K562 (cell line): Measurements from ENCODE around the gene LBH. TPM values are rescaled to one million over a fixed set of nuclear protein-coding genes. Genes with fewer than 3 reads are reported as not detected.

Experiments used
- ADNP ChIP-seq: fragments of 200-800 bp; sonication (Bioruptor generic); IDR thresholded peaks from 2 replicates; pipeline ENCODE4 v1.6.1; 2016; ENCODE audit warnings: missing genetic modification characterization, missing compliant biosample characterization
- ASH1L ChIP-seq: fragments of 450-650 bp; IDR thresholded peaks from 2 replicates; pipeline ENCODE4 v1.6.1; 2018; ENCODE audit warnings: borderline replicate concordance, mild to moderate bottlenecking, low read depth; ENCODE audit not compliant: partially characterized antibody
- BCL6 ChIP-seq: fragments of 250-450 bp; sonication (Bioruptor Pico); IDR thresholded peaks from 2 replicates; pipeline ENCODE4 v1.4.0; 2020
- BRCA1 ChIP-seq, 2 experiments: fragments of 450-650 bp in 1 of 2; sonication (generic) in 1 of 2; formaldehyde crosslinking in 1 of 2; IDR thresholded peaks; 2 replicates each; pipeline versions ENCODE4 v1.5.0 to v1.6.1; 2017 to 2020; ENCODE audit warnings: mild to moderate bottlenecking in 1 of 2, missing genetic modification reagents in 1 of 2
- CCNT2 ChIP-seq: IDR thresholded peaks from 2 replicates; pipeline ENCODE4 v1.6.1; 2011; ENCODE audit warnings: borderline replicate concordance, low read depth, mild to moderate bottlenecking, moderate library complexity, mixed read lengths, low read length; ENCODE audit not compliant: insufficient read length; ENCODE audit errors: extremely low read depth
- CEBPB ChIP-seq: fragments of 450-650 bp; IDR thresholded peaks from 2 replicates; pipeline ENCODE4 v1.6.1; 2016; ENCODE audit warnings: missing genetic modification characterization, missing compliant biosample characterization
- CEBPG ChIP-seq, 3 experiments: fragments of 200-800 bp in 1 of 3; sonication (Bioruptor generic) in 1 of 3; sonication (generic) in 1 of 3; formaldehyde crosslinking in 1 of 3; IDR thresholded peaks in 2 of 3; conservative IDR thresholded peaks in 1 of 3; 2 replicates each; pipeline versions ENCODE4 v1.6.1 to v1.8.0; 2016 to 2022; ENCODE audit warnings: missing compliant biosample characterization in 2 of 3, missing genetic modification characterization in 2 of 3, mild to moderate bottlenecking in 1 of 3, missing genetic modification reagents in 1 of 3
- EGR1 ChIP-seq: fragments of 450-650 bp; conservative IDR thresholded peaks from 2 replicates; pipeline ENCODE4 v1.6.1; 2017; ENCODE audit warnings: mild to moderate bottlenecking
- ELF2 ChIP-seq: fragments of 250-450 bp; sonication (Bioruptor Pico); IDR thresholded peaks from 2 replicates; pipeline ENCODE4 v1.5.0; 2021; ENCODE audit warnings: mild to moderate bottlenecking
- FOXM1 ChIP-seq, 2 experiments: fragments of 450-650 bp in 1 of 2; sonication (generic) in 1 of 2; formaldehyde crosslinking in 1 of 2; IDR thresholded peaks; 2 replicates each; pipeline versions ENCODE4 v1.6.1 to v1.9.0; 2017 to 2022; ENCODE audit warnings: low read depth in 2 of 2, mild to moderate bottlenecking in 2 of 2, missing genetic modification reagents in 1 of 2, moderate library complexity in 1 of 2
- HMGN3 ChIP-seq: IDR thresholded peaks from 2 replicates; pipeline ENCODE4 v1.6.1; 2011; ENCODE audit warnings: borderline replicate concordance, low read depth, mild to moderate bottlenecking, mixed read lengths, low read length; ENCODE audit not compliant: insufficient read length; ENCODE audit errors: extremely low read depth
- KDM1A ChIP-seq, 2 experiments: fragments of 450-650 bp; IDR thresholded peaks; 2 replicates each; pipeline ENCODE4 v1.6.1; 2016; ENCODE audit warnings: mild to moderate bottlenecking in 2 of 2
- MCM3 ChIP-seq: fragments of 450-650 bp; IDR thresholded peaks from 2 replicates; pipeline ENCODE4 v1.6.1; 2016
- PHF21A ChIP-seq: fragments of 450-650 bp; IDR thresholded peaks from 2 replicates; pipeline ENCODE4 v1.6.1; 2017; ENCODE audit warnings: low read depth, borderline replicate concordance
- POU5F1 ChIP-seq: fragments of 150-350 bp; IDR thresholded peaks from 2 replicates; pipeline ENCODE4 v1.6.1; 2014; ENCODE audit warnings: borderline replicate concordance, low read length, low read depth, mild to moderate bottlenecking; ENCODE audit not compliant: partially characterized antibody
- PYGO2 ChIP-seq: fragments of 450-650 bp; IDR thresholded peaks from 2 replicates; pipeline ENCODE4 v1.6.1; 2016; ENCODE audit warnings: mild to moderate bottlenecking, missing genetic modification characterization, moderate library complexity, missing compliant biosample characterization
- RBM25 ChIP-seq: fragments of 200-400 bp; formaldehyde crosslinking; IDR thresholded peaks from 2 replicates; pipeline ENCODE4 v1.6.1; 2018; ENCODE audit warnings: low read length, low read depth, moderate library complexity; ENCODE audit not compliant: severe bottlenecking
- STAT6 ChIP-seq: sonication (generic); formaldehyde crosslinking; IDR thresholded peaks from 2 replicates; pipeline ENCODE4 v1.8.1; 2023; ENCODE audit warnings: mild to moderate bottlenecking, missing genetic modification reagents
- TFE3 ChIP-seq: fragments of 450-650 bp; formaldehyde crosslinking; IDR thresholded peaks from 2 replicates; pipeline ENCODE4 v1.4.0; 2020; ENCODE audit warnings: mild to moderate bottlenecking, mixed read lengths
- ZNF77 ChIP-seq: fragments of 250-450 bp; sonication (Bioruptor Pico); IDR thresholded peaks from 2 replicates; pipeline ENCODE4 v1.5.0; 2020
- polyA plus RNA-seq, 8 experiments: library from polyadenylated mRNA; depleted of rRNA in 4 of 8; stranded (reverse) in 5 of 8; unstranded in 3 of 8; fragments of >200 nt; fragmentation: Nextera tagmentation in 2 of 8; fragmentation: Illumina TruSeq in 1 of 8; extraction: Ambion mirVana in 2 of 8; extraction: Trizol in 1 of 8; gene quantifications; 2 replicates each; pipeline versions ENCODE4 v1.2.1 to v1.2.3, GENCODE V29; 2011 to 2014; ENCODE audit warnings: inconsistent platforms in 1 of 8, missing spikeins in 1 of 8
- total RNA-seq, 7 experiments: library from RNA; depleted of rRNA in 6 of 7; stranded (reverse); fragments of >200 nt in 6 of 7; fragmentation: Illumina TruSeq in 2 of 7; extraction: Trizol in 2 of 7; gene quantifications; 2 replicates each; pipeline versions ENCODE4 v1.2.1 to v1.2.3, GENCODE V29; 2011 to 2021; ENCODE audit warnings: low replicate concordance in 1 of 7
- TF ChIP-seq, protein P1 (sequence below): fragments of 450-650 bp; formaldehyde crosslinking; IDR thresholded peaks from 2 replicates; pipeline ENCODE4 v1.4.0; 2022; ENCODE audit warnings: missing genetic modification characterization
- TF ChIP-seq, protein P2 (sequence below): fragments of 250-450 bp; sonication (Bioruptor Pico); IDR thresholded peaks from 2 replicates; pipeline ENCODE4 v1.5.0; 2021

Gene LBH
- total and polyA plus RNA-seq, 9 of the 15 experiments (the other 6 are each of a cell fraction or from before 2014, with no cell fraction given): 3.1 to 13.4 (median 7.4) TPM

DNA sequence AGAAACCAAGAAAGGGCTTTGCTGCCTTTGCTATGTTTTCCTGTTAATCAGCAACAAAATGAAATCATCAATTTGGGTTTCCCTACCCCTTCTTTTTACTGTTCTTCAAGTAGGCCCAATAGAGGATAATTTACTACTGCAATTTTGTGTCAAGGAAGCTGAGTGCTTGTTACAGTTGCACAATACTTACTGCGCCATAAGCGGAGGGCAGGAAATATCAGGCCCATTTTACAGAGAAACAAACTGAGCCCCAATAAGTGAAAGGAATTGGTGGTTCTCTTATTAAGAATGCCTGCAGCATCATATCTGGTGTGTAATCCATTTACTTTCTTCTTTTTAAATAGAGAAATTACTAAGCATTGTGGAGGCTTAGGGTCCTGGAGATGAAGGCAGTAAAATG is 9.3 kb upstream of the LBH start (continued):
- TF ChIP-seq HMGN3 (no peak), CCNT2 (no peak), ASH1L (no peak), RBM25 (peak; percentile 72), TFE3 (no peak), PHF21A (no peak), POU5F1 (no peak), STAT6 (CRISPR knock-in tag) (no peak), ADNP (tag) (0 out of 2 replicates have a peak, but pooled peaks have one; percentile 46), KDM1A (IDR thresholded peaks at IDR 0.05) (no peak), BRCA1 (IDR thresholded peaks at IDR 0.05) (no peak), BRCA1 (CRISPR knock-in tag; IDR thresholded peaks at IDR 0.05) (no peak), CEBPB (tag) (peak; percentile 67), MCM3 (no peak), BCL6 (CRISPR knock-in tag) (no peak), PYGO2 (tag) (no peak), EGR1 (no peak), FOXM1 (IDR thresholded peaks at IDR 0.05; ENCODE audit: low read depth) (no peak), FOXM1 (CRISPR knock-in tag; IDR thresholded peaks at IDR 0.05; ENCODE audit: low read depth) (no peak), ZNF77 (CRISPR knock-in tag) (no peak), CEBPG (CRISPR knock-in tag; IDR thresholded peaks at IDR 0.05) (no peak), CEBPG (tag; conservative IDR thresholded peaks at IDR 0.05 in 1 of 2, IDR thresholded peaks at IDR 0.05 in 1 of 2) (peak in 1 of 2 experiments; percentile 34; a peak in 1 of 4 replicates), ELF2 (CRISPR knock-in tag) (no peak)
- TF ChIP-seq, protein P1, sequence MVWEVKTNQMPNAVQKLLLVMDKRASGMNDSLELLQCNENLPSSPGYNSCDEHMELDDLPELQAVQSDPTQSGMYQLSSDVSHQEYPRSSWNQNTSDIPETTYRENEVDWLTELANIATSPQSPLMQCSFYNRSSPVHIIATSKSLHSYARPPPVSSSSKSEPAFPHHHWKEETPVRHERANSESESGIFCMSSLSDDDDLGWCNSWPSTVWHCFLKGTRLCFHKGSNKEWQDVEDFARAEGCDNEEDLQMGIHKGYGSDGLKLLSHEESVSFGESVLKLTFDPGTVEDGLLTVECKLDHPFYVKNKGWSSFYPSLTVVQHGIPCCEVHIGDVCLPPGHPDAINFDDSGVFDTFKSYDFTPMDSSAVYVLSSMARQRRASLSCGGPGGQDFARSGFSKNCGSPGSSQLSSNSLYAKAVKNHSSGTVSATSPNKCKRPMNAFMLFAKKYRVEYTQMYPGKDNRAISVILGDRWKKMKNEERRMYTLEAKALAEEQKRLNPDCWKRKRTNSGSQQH (CRISPR knock-in tag): no peak
- TF ChIP-seq, protein P2, sequence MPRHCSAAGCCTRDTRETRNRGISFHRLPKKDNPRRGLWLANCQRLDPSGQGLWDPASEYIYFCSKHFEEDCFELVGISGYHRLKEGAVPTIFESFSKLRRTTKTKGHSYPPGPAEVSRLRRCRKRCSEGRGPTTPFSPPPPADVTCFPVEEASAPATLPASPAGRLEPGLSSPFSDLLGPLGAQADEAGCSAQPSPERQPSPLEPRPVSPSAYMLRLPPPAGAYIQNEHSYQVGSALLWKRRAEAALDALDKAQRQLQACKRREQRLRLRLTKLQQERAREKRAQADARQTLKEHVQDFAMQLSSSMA (CRISPR knock-in tag): no peak
